HEK293 (cell line): Measurements from ENCODE around the gene ARPP19.

Source experiments
- CTCF ChIA-PET: fragments of 350-600 bp; formaldehyde crosslinking; extraction: SDS; loops from one replicate; lab custom pipeline; 2021; ENCODE audit warnings: antibody characterized with exemption; lab: Yijun Ruan, JAX
- POLR2A ChIA-PET: fragments of 300-600 bp; formaldehyde crosslinking; extraction: SDS; loops from one replicate; lab custom pipeline; 2020; ENCODE audit warnings: antibody characterized with exemption, inconsistent platforms; lab: Yijun Ruan, JAX
- H3K27ac ChIP-seq: fragments of 200-500 bp; sonication (Bioruptor generic); 2 replicates; pipeline ENCODE4 v1.5.1; 2014; ENCODE audit warnings: low read depth, low read length, control low read depth, inconsistent platforms; ENCODE audit errors: extremely low read depth
- H3K36me3 ChIP-seq, 2 experiments: fragments of 200-500 bp in 1 of 2; sonication (Bioruptor generic) in 1 of 2; 1 replicate in 1 of 2; 2 replicates in 1 of 2; pipeline ENCODE4 v1.5.1; 2014 to 2017; ENCODE audit warnings: inconsistent platforms in 2 of 2, low read length in 2 of 2; ENCODE audit not compliant: control insufficient read depth in 2 of 2, insufficient read depth in 1 of 2
- H3K4me1 ChIP-seq: fragments of 200-500 bp; sonication (Bioruptor generic); 2 replicates; pipeline ENCODE4 v1.5.1; 2014; ENCODE audit warnings: mild to moderate bottlenecking, low read length, inconsistent platforms; ENCODE audit not compliant: control insufficient read depth, insufficient read depth
- H3K4me3 ChIP-seq: 2 replicates; pipeline ENCODE4 v1.5.1; 2011; ENCODE audit warnings: low read depth, mild to moderate bottlenecking, control low read depth, low read length, moderate library complexity
- H3K9me3 ChIP-seq: fragments of 200-500 bp; sonication (Bioruptor generic); 2 replicates; pipeline ENCODE4 v1.5.1; 2014; ENCODE audit warnings: low read depth, low read length, inconsistent platforms; ENCODE audit not compliant: control insufficient read depth, insufficient read depth
- BCL11A ChIP-seq: fragments of 450-650 bp; formaldehyde crosslinking; IDR thresholded peaks from 2 replicates; pipeline ENCODE4 v1.5.1; 2016; ENCODE audit warnings: low read depth, missing biosample characterization, missing genetic modification characterization
- GLIS2 ChIP-seq: fragments of 450-650 bp; formaldehyde crosslinking; IDR thresholded peaks from 2 replicates; pipeline ENCODE4 v1.5.1; 2016; ENCODE audit warnings: missing biosample characterization, missing genetic modification characterization
- HOXD13 ChIP-seq: sonication (generic); formaldehyde crosslinking; IDR thresholded peaks from 2 replicates; pipeline ENCODE4 v1.8.0; 2022; ENCODE audit warnings: missing genetic modification reagents, borderline replicate concordance
- PRDM1 ChIP-seq: fragments of 450-650 bp; formaldehyde crosslinking; IDR thresholded peaks from 2 replicates; pipeline ENCODE4; 2016; ENCODE audit warnings: missing biosample characterization, missing genetic modification characterization
- SALL2 ChIP-seq: fragments of 450-650 bp; formaldehyde crosslinking; IDR thresholded peaks from 2 replicates; pipeline ENCODE4 v1.5.0; 2017; ENCODE audit warnings: missing biosample characterization, mild to moderate bottlenecking, missing genetic modification characterization, borderline replicate concordance
- SETDB1 ChIP-seq: IDR thresholded peaks from one replicate; pipeline ENCODE4 v1.6.1; 2017; ENCODE audit warnings: mild to moderate bottlenecking, low read length, moderate library complexity, mixed read lengths; ENCODE audit not compliant: insufficient read length
- ZBTB17 ChIP-seq: fragments of 450-650 bp; formaldehyde crosslinking; IDR thresholded peaks from 2 replicates; pipeline ENCODE4 v1.5.1; 2016; ENCODE audit warnings: missing biosample characterization, missing genetic modification characterization
- ZBTB21 ChIP-seq: fragments of 450-650 bp; formaldehyde crosslinking; IDR thresholded peaks from 2 replicates; pipeline ENCODE4 v1.5.1; 2017; ENCODE audit warnings: missing biosample characterization, missing genetic modification characterization
- ZNF114 ChIP-seq: fragments of 450-650 bp; formaldehyde crosslinking; IDR thresholded peaks from 2 replicates; pipeline ENCODE4 v1.5.0; 2017; ENCODE audit warnings: missing biosample characterization, missing genetic modification characterization
- ZNF138 ChIP-seq: fragments of 450-650 bp; formaldehyde crosslinking; IDR thresholded peaks from 2 replicates; pipeline ENCODE4 v1.5.1; 2016; ENCODE audit warnings: missing biosample characterization, missing genetic modification characterization, borderline replicate concordance
- ZNF311 ChIP-seq: fragments of 450-650 bp; formaldehyde crosslinking; IDR thresholded peaks from 2 replicates; pipeline ENCODE4 v1.5.1; 2017; ENCODE audit warnings: missing biosample characterization, missing genetic modification characterization, borderline replicate concordance
- ZNF37A ChIP-seq: fragments of 450-650 bp; IDR thresholded peaks from 2 replicates; pipeline ENCODE4 v1.5.1; 2018; ENCODE audit warnings: missing biosample characterization, missing genetic modification characterization
- ZNF416 ChIP-seq: fragments of 450-650 bp; formaldehyde crosslinking; IDR thresholded peaks from 2 replicates; pipeline ENCODE4 v1.5.1; 2016; ENCODE audit warnings: missing biosample characterization, missing genetic modification characterization
- ZNF555 ChIP-seq: fragments of 450-650 bp; formaldehyde crosslinking; conservative IDR thresholded peaks from 2 replicates; pipeline ENCODE4 v1.5.1; 2017; ENCODE audit warnings: missing biosample characterization, mild to moderate bottlenecking, missing genetic modification characterization, inconsistent platforms
- ZNF624 ChIP-seq: fragments of 450-650 bp; formaldehyde crosslinking; IDR thresholded peaks from 2 replicates; pipeline ENCODE4 v1.5.1; 2017; ENCODE audit warnings: missing biosample characterization, missing genetic modification characterization
- ZNF629 ChIP-seq: fragments of 450-650 bp; formaldehyde crosslinking; IDR thresholded peaks from 2 replicates; pipeline ENCODE4 v1.5.1; 2017; ENCODE audit warnings: missing biosample characterization, missing genetic modification characterization
- ZNF768 ChIP-seq: fragments of 450-650 bp; formaldehyde crosslinking; IDR thresholded peaks from 2 replicates; pipeline ENCODE4 v1.5.1; 2018; ENCODE audit warnings: missing biosample characterization, mild to moderate bottlenecking, missing genetic modification characterization
- ZNF830 ChIP-seq: fragments of 450-650 bp; IDR thresholded peaks from 2 replicates; pipeline ENCODE4 v1.5.0; 2018; ENCODE audit warnings: missing biosample characterization, missing genetic modification characterization, low read depth, mild to moderate bottlenecking, moderate library complexity
- ZNF837 ChIP-seq: fragments of 450-650 bp; formaldehyde crosslinking; IDR thresholded peaks from 2 replicates; pipeline ENCODE4 v1.5.1; 2016; ENCODE audit warnings: missing biosample characterization, missing genetic modification characterization
- ZSCAN16 ChIP-seq: fragments of 450-650 bp; formaldehyde crosslinking; IDR thresholded peaks from 2 replicates; pipeline ENCODE4 v1.5.1; 2016; ENCODE audit warnings: missing biosample characterization, missing genetic modification characterization
- ZXDB ChIP-seq: fragments of 450-650 bp; formaldehyde crosslinking; IDR thresholded peaks from 2 replicates; pipeline ENCODE4 v1.5.1; 2016; ENCODE audit warnings: missing biosample characterization, missing genetic modification characterization
- TF ChIP-seq, protein P1 (sequence below): fragments of 450-650 bp; formaldehyde crosslinking; IDR thresholded peaks from 2 replicates; pipeline ENCODE4 v1.5.1; 2016; ENCODE audit warnings: missing biosample characterization, missing genetic modification characterization
- TF ChIP-seq, protein P2 (sequence below): fragments of 450-650 bp; formaldehyde crosslinking; IDR thresholded peaks from 2 replicates; pipeline ENCODE4; 2016; ENCODE audit warnings: missing biosample characterization, missing genetic modification characterization
- TF ChIP-seq, protein P3 (sequence below): fragments of 450-650 bp; formaldehyde crosslinking; IDR thresholded peaks from 2 replicates; pipeline ENCODE4 v1.5.1; 2016; ENCODE audit warnings: missing biosample characterization, missing genetic modification characterization
- TF ChIP-seq, protein P4 (sequence below): fragments of 450-650 bp; IDR thresholded peaks from 2 replicates; pipeline ENCODE4 v1.5.1; 2018; ENCODE audit warnings: missing biosample characterization, missing genetic modification characterization

ARPP19 gene

DNA sequence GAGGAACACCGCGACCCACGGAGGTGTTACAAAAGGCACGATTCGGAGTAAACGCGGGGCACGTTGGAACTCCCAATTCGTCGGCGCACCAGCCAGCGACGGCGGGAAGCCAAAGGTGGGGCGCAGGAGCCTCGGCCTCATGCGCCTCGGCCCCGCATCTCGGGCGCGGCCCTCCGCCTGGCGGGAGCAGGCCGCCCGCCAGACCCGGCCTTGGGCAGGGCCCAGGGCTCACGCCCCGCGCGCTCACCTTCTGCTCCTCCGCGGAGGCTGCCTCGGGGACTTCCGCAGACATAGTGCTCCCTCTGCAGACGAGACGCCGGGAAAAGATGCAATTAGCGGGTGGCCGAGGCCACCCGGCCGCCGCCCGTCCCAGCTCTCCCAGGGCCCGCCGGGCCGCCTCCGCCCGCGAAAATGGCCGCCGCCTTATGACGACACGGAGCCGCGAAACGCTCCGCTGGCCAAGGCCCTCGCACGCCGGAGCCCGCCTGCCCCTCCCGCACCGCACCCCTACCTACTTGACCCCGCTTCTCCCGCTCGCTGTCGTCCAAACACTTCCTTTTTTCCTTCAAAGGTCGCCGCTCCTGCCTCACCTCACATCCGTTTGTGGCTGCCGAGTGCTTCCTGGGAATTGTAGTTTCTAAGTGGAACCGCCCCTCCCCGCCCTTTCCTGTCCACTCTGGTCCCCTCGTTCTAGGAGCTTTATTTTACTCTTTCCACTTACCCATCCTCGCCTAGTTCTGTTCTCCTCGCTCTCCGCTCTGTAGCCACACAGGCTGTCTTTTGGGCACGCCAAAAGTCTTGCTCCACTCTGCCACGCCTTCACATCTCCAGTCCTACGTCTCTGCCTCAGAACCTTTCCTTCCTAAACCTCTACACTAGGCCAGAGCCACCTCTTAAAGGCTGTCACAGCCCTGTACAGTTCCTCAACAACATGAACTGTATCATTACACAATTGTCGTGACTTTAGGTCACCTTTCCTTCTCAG, at the start of gene ARPP19 (continued):
- TF ChIP-seq, protein P1, sequence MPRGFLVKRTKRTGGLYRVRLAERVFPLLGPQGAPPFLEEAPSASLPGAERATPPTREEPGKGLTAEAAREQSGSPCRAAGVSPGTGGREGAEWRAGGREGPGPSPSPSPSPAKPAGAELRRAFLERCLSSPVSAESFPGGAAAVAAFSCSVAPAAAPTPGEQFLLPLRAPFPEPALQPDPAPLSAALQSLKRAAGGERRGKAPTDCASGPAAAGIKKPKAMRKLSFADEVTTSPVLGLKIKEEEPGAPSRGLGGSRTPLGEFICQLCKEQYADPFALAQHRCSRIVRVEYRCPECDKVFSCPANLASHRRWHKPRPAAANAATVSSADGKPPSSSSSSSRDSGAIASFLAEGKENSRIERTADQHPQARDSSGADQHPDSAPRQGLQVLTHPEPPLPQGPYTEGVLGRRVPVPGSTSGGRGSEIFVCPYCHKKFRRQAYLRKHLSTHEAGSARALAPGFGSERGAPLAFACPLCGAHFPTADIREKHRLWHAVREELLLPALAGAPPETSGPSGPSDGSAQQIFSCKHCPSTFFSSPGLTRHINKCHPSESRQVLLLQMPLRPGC, result peak; percentile 70; the same call in 1 of the 2 replicates
- no peak for TF ChIP-seq ZNF624 (tag by site-specific recombination)
- TF ChIP-seq, protein P2, sequence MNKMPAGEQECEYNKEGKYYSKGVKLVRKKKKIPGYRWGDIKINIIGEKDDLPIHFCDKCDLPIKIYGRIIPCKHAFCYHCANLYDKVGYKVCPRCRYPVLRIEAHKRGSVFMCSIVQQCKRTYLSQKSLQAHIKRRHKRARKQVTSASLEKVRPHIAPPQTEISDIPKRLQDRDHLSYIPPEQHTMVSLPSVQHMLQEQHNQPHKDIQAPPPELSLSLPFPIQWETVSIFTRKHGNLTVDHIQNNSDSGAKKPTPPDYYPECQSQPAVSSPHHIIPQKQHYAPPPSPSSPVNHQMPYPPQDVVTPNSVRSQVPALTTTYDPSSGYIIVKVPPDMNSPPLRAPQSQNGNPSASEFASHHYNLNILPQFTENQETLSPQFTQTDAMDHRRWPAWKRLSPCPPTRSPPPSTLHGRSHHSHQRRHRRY (tag by site-specific recombination), result no peak
- TF ChIP-seq ZNF416 (tag by site-specific recombination), result no peak
- no peak for TF ChIP-seq ZNF114 (tag by site-specific recombination)

DNA sequence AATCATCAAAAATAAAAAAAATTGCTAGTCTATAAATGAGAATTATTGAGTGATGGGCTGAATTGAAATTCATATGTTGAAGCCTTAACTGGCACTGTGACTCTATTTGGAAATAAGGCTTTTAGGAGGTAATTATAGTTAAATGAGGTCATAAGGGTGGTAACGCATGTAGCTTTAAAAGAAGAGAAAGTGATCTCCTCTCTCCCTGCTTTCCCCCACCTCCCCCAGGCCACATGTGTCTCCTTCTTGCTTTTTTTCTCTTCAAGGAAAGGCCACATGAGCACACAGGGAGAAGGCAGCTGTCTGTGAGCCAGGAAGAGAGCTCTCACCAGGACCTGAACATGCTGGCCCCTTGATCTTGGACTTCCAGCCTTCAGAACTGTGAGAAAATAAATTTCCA, 48.2 kb upstream of the ARPP19 start:
- TF ChIP-seq PRDM1 (tag by site-specific recombination), result peak; percentile 61; the same call in 1 of the 2 replicates
- TF ChIP-seq ZNF768, result no peak

DNA sequence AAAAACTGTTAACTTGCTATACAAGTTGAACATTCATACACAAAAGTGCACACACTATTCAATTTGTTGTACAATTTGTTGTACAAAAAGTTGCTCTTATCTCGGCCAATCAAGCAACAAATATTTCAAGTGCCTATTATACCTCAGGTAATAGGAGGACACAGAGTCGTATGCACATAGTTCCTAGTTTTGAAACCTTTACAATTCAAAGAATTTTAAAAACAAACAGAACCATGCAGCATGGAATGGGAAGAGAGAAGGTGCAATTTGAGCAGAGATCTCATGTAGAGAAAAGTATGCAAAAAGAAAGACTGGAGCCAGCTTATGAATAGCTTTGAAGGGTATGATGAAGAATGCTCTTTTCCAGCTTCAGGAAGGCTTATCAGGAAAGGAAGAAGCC, 46.5 kb upstream of the ARPP19 start:
- Histone ChIP-seq H3K9me3 (no peaks in the 10 kb centered on the region), H3K4me1 (no peaks in the 10 kb centered on the region), H3K4me3 (no peak overlapping the region), H3K36me3 (peaks cover 0 to 9% of the 10 kb centered on the region in 2 experiments; a peak in 1 of 3 replicates), H3K27ac (no peak overlapping the region)
- ChIA-PET POLR2A (no interaction called here), CTCF (interaction anchor here (0.8 kb wide), 1 partner anchor 10 kb away, joined by 5 read pairs; no protein-coding TSS in a partner anchor)
- no peak for TF ChIP-seq GLIS2 (tag by site-specific recombination)
- TF ChIP-seq, protein P3, sequence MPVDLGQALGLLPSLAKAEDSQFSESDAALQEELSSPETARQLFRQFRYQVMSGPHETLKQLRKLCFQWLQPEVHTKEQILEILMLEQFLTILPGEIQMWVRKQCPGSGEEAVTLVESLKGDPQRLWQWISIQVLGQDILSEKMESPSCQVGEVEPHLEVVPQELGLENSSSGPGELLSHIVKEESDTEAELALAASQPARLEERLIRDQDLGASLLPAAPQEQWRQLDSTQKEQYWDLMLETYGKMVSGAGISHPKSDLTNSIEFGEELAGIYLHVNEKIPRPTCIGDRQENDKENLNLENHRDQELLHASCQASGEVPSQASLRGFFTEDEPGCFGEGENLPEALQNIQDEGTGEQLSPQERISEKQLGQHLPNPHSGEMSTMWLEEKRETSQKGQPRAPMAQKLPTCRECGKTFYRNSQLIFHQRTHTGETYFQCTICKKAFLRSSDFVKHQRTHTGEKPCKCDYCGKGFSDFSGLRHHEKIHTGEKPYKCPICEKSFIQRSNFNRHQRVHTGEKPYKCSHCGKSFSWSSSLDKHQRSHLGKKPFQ (tag by site-specific recombination), result no peak
- TF ChIP-seq ZNF311 (tag by site-specific recombination), result no peak
- TF ChIP-seq, protein P4, sequence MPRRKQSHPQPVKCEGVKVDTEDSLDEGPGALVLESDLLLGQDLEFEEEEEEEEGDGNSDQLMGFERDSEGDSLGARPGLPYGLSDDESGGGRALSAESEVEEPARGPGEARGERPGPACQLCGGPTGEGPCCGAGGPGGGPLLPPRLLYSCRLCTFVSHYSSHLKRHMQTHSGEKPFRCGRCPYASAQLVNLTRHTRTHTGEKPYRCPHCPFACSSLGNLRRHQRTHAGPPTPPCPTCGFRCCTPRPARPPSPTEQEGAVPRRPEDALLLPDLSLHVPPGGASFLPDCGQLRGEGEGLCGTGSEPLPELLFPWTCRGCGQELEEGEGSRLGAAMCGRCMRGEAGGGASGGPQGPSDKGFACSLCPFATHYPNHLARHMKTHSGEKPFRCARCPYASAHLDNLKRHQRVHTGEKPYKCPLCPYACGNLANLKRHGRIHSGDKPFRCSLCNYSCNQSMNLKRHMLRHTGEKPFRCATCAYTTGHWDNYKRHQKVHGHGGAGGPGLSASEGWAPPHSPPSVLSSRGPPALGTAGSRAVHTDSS (tag by site-specific recombination), result no peak
- no peak for TF ChIP-seq HOXD13 (CRISPR knock-in tag)
- no peak for TF ChIP-seq ZNF555 (tag by site-specific recombination)
- no peak for TF ChIP-seq ZNF830 (tag by site-specific recombination)
- TF ChIP-seq SETDB1, result no peak
- no peak for TF ChIP-seq ZNF138
- TF ChIP-seq BCL11A, result no peak
- TF ChIP-seq ZSCAN16 (tag by site-specific recombination), result no peak
- no peak for TF ChIP-seq ZNF37A (tag by site-specific recombination)
- no peak for TF ChIP-seq ZBTB17 (tag by site-specific recombination)
- TF ChIP-seq SALL2, result no peak
- TF ChIP-seq ZBTB21 (tag by site-specific recombination), result no peak
- TF ChIP-seq ZNF629 (tag by site-specific recombination), result no peak
- TF ChIP-seq ZNF837 (tag by site-specific recombination), result no peak
- TF ChIP-seq ZXDB (tag by site-specific recombination), result no peak

More for the DNA sequence above, 48.2 kb upstream of the ARPP19 start:
- Histone ChIP-seq H3K36me3 (no peaks in the 10 kb centered on the region), H3K4me1 (no peaks in the 10 kb centered on the region), H3K9me3 (no peaks in the 10 kb centered on the region), H3K4me3 (no peak overlapping the region), H3K27ac (no peak overlapping the region)
- CTCF ChIA-PET, result no interaction called here
- POLR2A ChIA-PET, result no interaction called here
